Glutamatergic neuron (in vitro differentiated cells): ENCODE data around the gene BANK1. TPM values are rescaled to one million over a fixed set of nuclear protein-coding genes. Genes with fewer than 3 reads are reported as not detected.

Experiments
- DNase-seq: peaks from one replicate; pipeline ENCODE4 v3.0.0; 2022
- H3K27ac Mint-ChIP-seq: one replicate; pipeline ENCODE4 v1.8.0; 2020; ENCODE audit warnings: mild to moderate bottlenecking, mixed read lengths, inconsistent platforms; ENCODE audit not compliant: unreplicated experiment
- H3K27me3 Mint-ChIP-seq: one replicate; pipeline ENCODE4 v1.8.0; 2020; ENCODE audit warnings: mild to moderate bottlenecking, moderate library complexity, mixed read lengths, inconsistent platforms; ENCODE audit not compliant: unreplicated experiment
- H3K36me3 Mint-ChIP-seq: one replicate; pipeline ENCODE4 v1.8.0; 2020; ENCODE audit warnings: mild to moderate bottlenecking, mixed read lengths, inconsistent platforms; ENCODE audit not compliant: unreplicated experiment
- H3K4me1 Mint-ChIP-seq: one replicate; pipeline ENCODE4 v1.8.0; 2020; ENCODE audit warnings: mild to moderate bottlenecking, low read depth, mixed read lengths, inconsistent platforms; ENCODE audit not compliant: unreplicated experiment
- H3K4me3 Mint-ChIP-seq: one replicate; pipeline ENCODE4 v1.8.0; 2020; ENCODE audit warnings: mild to moderate bottlenecking, mixed read lengths, inconsistent platforms; ENCODE audit not compliant: unreplicated experiment
- H3K9me3 Mint-ChIP-seq: one replicate; pipeline ENCODE4 v1.8.0; 2020; ENCODE audit warnings: mild to moderate bottlenecking, moderate library complexity, mixed read lengths, inconsistent platforms; ENCODE audit not compliant: unreplicated experiment
- CTCF ChIP-seq: fragments of 200-600 bp; sonication (generic); IDR thresholded peaks from one replicate; pipeline ENCODE4 v1.5.0; 2021; ENCODE audit not compliant: partially characterized antibody, unreplicated experiment
- total RNA-seq: library from RNA; stranded (reverse); fragmentation: NEBNext Ultra II Directional; extraction: Animal tissue kit (Norgen Biotek cat#: 25700); gene quantifications from one replicate; pipeline ENCODE4 v1.2.1, GENCODE V29; 2021; ENCODE audit not compliant: unreplicated experiment

BANK1 gene
- total RNA-seq, 1 donor from 2014 or later, result not detected

GRCh38 chr4:101853028-101853427, 62.5 kb downstream of the BANK1 start:
- no peaks in the 10 kb centered on the region for H3K4me1 Mint-ChIP-seq
- DNase-seq, result no peak
- no peak for TF ChIP-seq CTCF
- no peaks in the 10 kb centered on the region for H3K27me3 Mint-ChIP-seq
- no peaks in the 10 kb centered on the region for H3K36me3 Mint-ChIP-seq
- H3K4me3 Mint-ChIP-seq, result no peak overlapping the region
- H3K27ac Mint-ChIP-seq, result no peak overlapping the region
- H3K9me3 Mint-ChIP-seq, result no peaks in the 10 kb centered on the region

GRCh38 chr4:101853691-101854090, 63.2 kb downstream of the BANK1 start:
- Mint-ChIP-seq H3K4me3 (no peak overlapping the region), H3K27ac (no peak overlapping the region), H3K36me3 (no peaks in the 10 kb centered on the region), H3K4me1 (no peaks in the 10 kb centered on the region), H3K27me3 (no peaks in the 10 kb centered on the region), H3K9me3 (no peaks in the 10 kb centered on the region)
- DNase-seq, result no peak
- no peak for TF ChIP-seq CTCF

- Mint-ChIP-seq H3K27ac (no peak overlapping the region), H3K36me3 (no peaks in the 10 kb centered on the region), H3K9me3 (no peaks in the 10 kb centered on the region), H3K4me3 (no peak overlapping the region), H3K4me1 (no peaks in the 10 kb centered on the region), H3K27me3 (no peaks in the 10 kb centered on the region)
- no peak for DNase-seq
- no peak for TF ChIP-seq CTCF
These were observed 64.7 kb downstream of the BANK1 start for GRCh38 chr4:101855239-101855638.

- H3K36me3 Mint-ChIP-seq, result no peaks in the 10 kb centered on the region
- no peaks in the 10 kb centered on the region for H3K4me1 Mint-ChIP-seq
- TF ChIP-seq CTCF, result no peak
- no peak overlapping the region for H3K27ac Mint-ChIP-seq
- DNase-seq, result no peak
- H3K4me3 Mint-ChIP-seq, result no peak overlapping the region
- no peaks in the 10 kb centered on the region for H3K9me3 Mint-ChIP-seq
- H3K27me3 Mint-ChIP-seq, result no peaks in the 10 kb centered on the region
These were observed 65.6 kb downstream of the BANK1 start for GRCh38 chr4:101856149-101856548.

GRCh38 chr4:101857176-101857575, 66.6 kb downstream of the BANK1 start:
- no peaks in the 10 kb centered on the region for H3K36me3 Mint-ChIP-seq
- no peaks in the 10 kb centered on the region for H3K27me3 Mint-ChIP-seq
- H3K4me3 Mint-ChIP-seq, result no peak overlapping the region
- no peak for DNase-seq
- no peaks in the 10 kb centered on the region for H3K9me3 Mint-ChIP-seq
- H3K27ac Mint-ChIP-seq, result no peak overlapping the region
- TF ChIP-seq CTCF, result no peak
- H3K4me1 Mint-ChIP-seq, result no peaks in the 10 kb centered on the region
